Measurements from ENCODE around the gene GDPD2.

DNA sequence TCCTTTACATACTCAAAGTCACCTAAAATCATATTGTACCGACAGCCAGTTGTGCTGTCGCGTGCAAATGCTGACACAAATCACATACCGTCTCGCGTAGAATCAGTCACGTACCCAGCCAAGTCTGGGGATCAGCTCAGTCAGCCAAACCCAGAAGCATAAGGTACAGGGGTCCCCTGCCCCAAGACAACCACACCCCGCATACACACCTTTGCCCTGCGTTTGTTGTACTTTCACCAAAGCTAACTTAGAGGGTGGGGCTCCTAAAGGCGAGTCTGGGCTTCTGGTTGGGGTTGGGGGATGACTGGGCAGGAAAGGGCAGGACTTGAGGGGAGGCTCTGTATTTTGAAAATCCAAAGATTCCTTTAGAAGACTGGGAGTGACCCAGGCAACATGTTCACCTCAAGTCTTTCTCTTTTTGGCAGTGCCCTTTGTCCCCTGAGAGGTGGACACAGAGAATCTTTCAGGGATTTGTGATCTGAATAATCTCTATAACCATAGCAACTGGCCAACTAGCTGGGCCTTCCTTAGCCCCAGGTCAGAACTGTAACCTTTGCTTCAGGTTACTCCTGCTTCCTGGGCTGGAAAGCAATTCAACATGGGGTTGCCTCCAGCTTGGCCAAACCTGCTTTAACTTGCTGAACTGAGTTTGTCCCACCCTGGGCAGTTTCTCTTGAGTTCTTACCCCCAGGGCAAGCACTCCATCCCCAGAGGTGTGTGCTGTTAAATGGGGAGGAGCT, 992 bp downstream of the GDPD2 start:
- TF ChIP-seq POLR2A (IDR thresholded peaks at IDR 0.05), result no peak
- TF ChIP-seq, protein P1, sequence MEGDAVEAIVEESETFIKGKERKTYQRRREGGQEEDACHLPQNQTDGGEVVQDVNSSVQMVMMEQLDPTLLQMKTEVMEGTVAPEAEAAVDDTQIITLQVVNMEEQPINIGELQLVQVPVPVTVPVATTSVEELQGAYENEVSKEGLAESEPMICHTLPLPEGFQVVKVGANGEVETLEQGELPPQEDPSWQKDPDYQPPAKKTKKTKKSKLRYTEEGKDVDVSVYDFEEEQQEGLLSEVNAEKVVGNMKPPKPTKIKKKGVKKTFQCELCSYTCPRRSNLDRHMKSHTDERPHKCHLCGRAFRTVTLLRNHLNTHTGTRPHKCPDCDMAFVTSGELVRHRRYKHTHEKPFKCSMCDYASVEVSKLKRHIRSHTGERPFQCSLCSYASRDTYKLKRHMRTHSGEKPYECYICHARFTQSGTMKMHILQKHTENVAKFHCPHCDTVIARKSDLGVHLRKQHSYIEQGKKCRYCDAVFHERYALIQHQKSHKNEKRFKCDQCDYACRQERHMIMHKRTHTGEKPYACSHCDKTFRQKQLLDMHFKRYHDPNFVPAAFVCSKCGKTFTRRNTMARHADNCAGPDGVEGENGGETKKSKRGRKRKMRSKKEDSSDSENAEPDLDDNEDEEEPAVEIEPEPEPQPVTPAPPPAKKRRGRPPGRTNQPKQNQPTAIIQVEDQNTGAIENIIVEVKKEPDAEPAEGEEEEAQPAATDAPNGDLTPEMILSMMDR (IDR thresholded peaks at IDR 0.05), result no peak

All from right lobe of liver (tissue), 4 donors.